Mesendoderm (in vitro differentiated cells): ENCODE data around the gene PRDX5.

Experiments used
- DNase-seq: peaks from one replicate; pipeline ENCODE4 v3.0.0; 2013
- H2AK5ac ChIP-seq: 2 replicates; pipeline ENCODE4 v1.6.1; 2013; ENCODE audit warnings: low read length, inconsistent platforms
- H2BK120ac ChIP-seq: 2 replicates; pipeline ENCODE4 v1.6.1; 2013; ENCODE audit warnings: low read depth, mild to moderate bottlenecking, low read length, moderate library complexity, mixed read lengths
- H2BK15ac ChIP-seq: replicated peaks from 2 replicates; pipeline ENCODE4 v1.6.1; 2013; ENCODE audit warnings: low read depth, mild to moderate bottlenecking, moderate library complexity
- H2BK5ac ChIP-seq: 2 replicates; pipeline ENCODE4 v1.6.1; 2013; ENCODE audit warnings: low read length, inconsistent platforms
- H3K18ac ChIP-seq: 2 replicates; pipeline ENCODE4 v1.6.1; 2013; ENCODE audit warnings: mild to moderate bottlenecking, low read length, mixed read lengths
- H3K23ac ChIP-seq: one replicate; pipeline ENCODE4 v1.6.1; 2013; ENCODE audit warnings: low read length
- H3K27ac ChIP-seq: 2 replicates; pipeline ENCODE4 v1.5.1; 2013; ENCODE audit warnings: low read depth, mild to moderate bottlenecking, inconsistent platforms, low read length, moderate library complexity
- H3K27me3 ChIP-seq: 2 replicates; pipeline ENCODE4 v1.6.1; 2013; ENCODE audit warnings: low read length, control low read depth, mild to moderate bottlenecking, inconsistent platforms; ENCODE audit not compliant: insufficient read depth, poor library complexity
- H3K36me3 ChIP-seq: 2 replicates; pipeline ENCODE4 v1.6.1; 2013; ENCODE audit warnings: low read length, inconsistent platforms; ENCODE audit not compliant: control insufficient read depth, insufficient read depth
- H3K4ac ChIP-seq: one replicate; pipeline ENCODE4 v1.6.1; 2013; ENCODE audit warnings: low read depth, mild to moderate bottlenecking, low read length, moderate library complexity
- H3K4me1 ChIP-seq: 2 replicates; pipeline ENCODE4 v1.6.1; 2013; ENCODE audit warnings: low read depth, low read length, inconsistent platforms; ENCODE audit not compliant: control insufficient read depth
- H3K4me2 ChIP-seq: 2 replicates; pipeline ENCODE4 v1.6.1; 2013; ENCODE audit warnings: low read length
- H3K4me3 ChIP-seq: 2 replicates; pipeline ENCODE4 v1.5.1; 2013; ENCODE audit warnings: mild to moderate bottlenecking, low read length
- H3K56ac ChIP-seq: one replicate; pipeline ENCODE4 v1.6.1; 2013; ENCODE audit warnings: low read length
- H3K79me1 ChIP-seq: 2 replicates; pipeline ENCODE4 v1.6.1; 2013; ENCODE audit warnings: low read length, inconsistent platforms
- H3K79me2 ChIP-seq: 2 replicates; pipeline ENCODE4 v1.6.1; 2013; ENCODE audit warnings: mild to moderate bottlenecking, low read length; ENCODE audit not compliant: control insufficient read depth, insufficient read depth
- H3K9ac ChIP-seq: 2 replicates; pipeline ENCODE4 v1.6.1; 2013; ENCODE audit warnings: low read length, inconsistent platforms
- H4K5ac ChIP-seq: one replicate; pipeline ENCODE4 v1.6.1; 2013; ENCODE audit warnings: low read length
- H4K8ac ChIP-seq: one replicate; pipeline ENCODE4 v1.6.1; 2013; ENCODE audit warnings: low read depth, mild to moderate bottlenecking, control low read depth, low read length, moderate library complexity
- WGBS: extraction: QIAGEN DNeasy Blood & Tissue Kit; methylation state at CpG from one replicate; pipeline ENCODE4 v1.1.7; 2013; ENCODE audit warnings: low lambda C conversion rate, missing lambda C conversion rate; ENCODE audit not compliant: insufficient coverage; ENCODE audit errors: extremely low coverage; 5-methylcytosine and 5-hydroxymethylcytosine counted together

The PRDX5 gene

GRCh38 chr11:64284962-64285884 lies 32.7 kb upstream of the PRDX5 start, which contains the start of gene GPR137:
Gene GPR137, plus strand, starts transcription at chr11:64285848. Its CDS starts 677 bp downstream, at chr11:64286525.
- Histone ChIP-seq H3K4me1 (peaks cover 6% of the 10 kb centered on the region), H3K23ac (peak within 1 kb of the TSS; percentile 11), H3K27me3 (peaks cover 2% of the 10 kb centered on the region), H3K4ac (peak within 1 kb of the TSS; percentile 41), H3K79me1 (no peaks in the 10 kb centered on the region), H3K79me2 (no peaks in the 10 kb centered on the region), H3K27ac (peak within 1 kb of the TSS; percentile 66), H4K5ac (no peak within 1 kb of the TSS), H4K8ac (no peak within 1 kb of the TSS), H3K56ac (peak within 1 kb of the TSS; percentile 93), H2BK120ac (no peak within 1 kb of the TSS), H2BK5ac (no peak within 1 kb of the TSS), H3K36me3 (no peaks in the 10 kb centered on the region), H3K9ac (peak within 1 kb of the TSS; percentile 92), H2BK15ac (no peak within 1 kb of the TSS), H3K4me3 (peak within 1 kb of the TSS; percentile 81), H2AK5ac (no peak within 1 kb of the TSS), H3K18ac (peak within 1 kb of the TSS; percentile 75), H3K4me2 (peak within 1 kb of the TSS; percentile 100)
- peak; percentile 66 for DNase-seq
- WGBS = no CpG with 5 or more reads among the region's 102 CpGs

DNA sequence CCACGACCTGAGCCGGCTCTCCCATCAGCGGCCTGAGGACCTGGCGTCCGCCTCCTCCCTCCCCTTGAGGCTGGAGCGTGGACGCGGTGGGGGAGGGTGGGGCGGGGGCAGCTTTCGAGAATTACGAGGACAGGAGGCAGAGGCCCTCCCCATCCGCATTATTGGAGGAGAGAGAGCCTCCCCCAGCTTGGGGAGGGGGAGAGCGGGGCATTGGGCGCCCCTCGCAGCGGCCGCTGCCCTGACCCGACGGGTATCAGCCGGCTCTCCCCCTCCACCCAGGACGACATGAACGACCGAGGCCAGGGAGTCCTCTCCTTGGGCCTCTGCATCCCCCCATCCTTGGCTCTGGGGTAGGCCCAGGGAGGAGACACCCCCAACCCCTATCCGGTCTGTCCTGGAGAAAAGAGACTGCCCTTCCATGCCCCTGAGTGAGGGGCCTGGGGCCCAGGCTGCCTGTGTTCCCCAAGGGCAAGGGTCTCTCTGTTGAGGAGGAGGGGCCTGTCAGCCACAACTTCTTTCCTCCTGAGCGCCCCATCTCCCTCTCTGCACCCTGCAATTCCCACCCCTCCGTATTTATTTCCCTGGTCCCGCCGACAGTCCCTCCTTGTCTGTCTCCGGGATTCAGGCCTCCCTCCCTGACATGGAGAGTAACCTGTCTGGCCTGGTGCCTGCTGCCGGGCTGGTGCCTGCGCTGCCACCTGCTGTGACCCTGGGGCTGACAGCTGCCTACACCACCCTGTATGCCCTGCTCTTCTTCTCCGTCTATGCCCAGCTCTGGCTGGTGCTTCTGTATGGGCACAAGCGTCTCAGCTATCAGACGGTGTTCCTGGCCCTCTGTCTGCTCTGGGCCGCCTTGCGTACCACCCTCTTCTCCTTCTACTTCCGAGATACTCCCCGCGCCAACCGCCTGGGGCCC lies 31.8 kb upstream of the PRDX5 start:
- Histone ChIP-seq H3K36me3 (no peaks in the 10 kb centered on the region), H2BK120ac (no peak overlapping the region), H3K4me2 (peak overlapping the region; percentile 61), H3K27ac (no peak overlapping the region), H2AK5ac (no peak overlapping the region), H2BK15ac (no peak overlapping the region), H3K18ac (peak overlapping the region; percentile 71), H3K27me3 (peaks cover 11% of the 10 kb centered on the region), H3K4ac (peak overlapping the region; percentile 41), H3K79me2 (no peaks in the 10 kb centered on the region), H2BK5ac (no peak overlapping the region), H3K79me1 (no peaks in the 10 kb centered on the region), H4K5ac (no peak overlapping the region), H3K4me1 (peaks cover 6% of the 10 kb centered on the region), H3K9ac (peak overlapping the region; percentile 92), H3K56ac (peak overlapping the region; percentile 88), H4K8ac (no peak overlapping the region), H3K23ac (peak overlapping the region; percentile 11), H3K4me3 (peak overlapping the region; percentile 29)
- WGBS = no CpG with 5 or more reads among the region's 40 CpGs
- no peak for DNase-seq

- Histone ChIP-seq H2AK5ac (no peak overlapping the region), H2BK120ac (no peak overlapping the region), H3K27ac (no peak overlapping the region), H3K27me3 (peaks cover 17% of the 10 kb centered on the region), H3K36me3 (no peaks in the 10 kb centered on the region), H3K23ac (no peak overlapping the region), H4K8ac (no peak overlapping the region), H3K4me2 (no peak overlapping the region), H3K9ac (no peak overlapping the region), H3K4ac (no peak overlapping the region), H3K18ac (no peak overlapping the region), H3K56ac (no peak overlapping the region), H3K79me2 (no peaks in the 10 kb centered on the region), H3K4me3 (no peak overlapping the region), H2BK5ac (no peak overlapping the region), H3K4me1 (peaks cover 6% of the 10 kb centered on the region), H4K5ac (no peak overlapping the region), H2BK15ac (no peak overlapping the region), H3K79me1 (no peaks in the 10 kb centered on the region)
- DNase-seq = no peak
- WGBS = no CpG with 5 or more reads among the region's 9 CpGs
Measured at GRCh38 chr11:64286801-64287159, 31.1 kb upstream of the PRDX5 start.

GRCh38 chr11:64287676-64288352 lies 30.1 kb upstream of the PRDX5 start:
- Histone ChIP-seq H3K4ac (no peak overlapping the region), H3K27ac (no peak overlapping the region), H4K8ac (no peak overlapping the region), H3K23ac (no peak overlapping the region), H3K56ac (no peak overlapping the region), H2BK5ac (no peak overlapping the region), H4K5ac (no peak overlapping the region), H3K27me3 (peaks cover 28% of the 10 kb centered on the region), H3K4me3 (no peak overlapping the region), H3K18ac (no peak overlapping the region), H2BK15ac (no peak overlapping the region), H3K36me3 (no peaks in the 10 kb centered on the region), H3K9ac (no peak overlapping the region), H3K4me2 (no peak overlapping the region), H3K79me2 (no peaks in the 10 kb centered on the region), H3K79me1 (no peaks in the 10 kb centered on the region), H2AK5ac (no peak overlapping the region), H2BK120ac (no peak overlapping the region), H3K4me1 (peaks cover 6% of the 10 kb centered on the region)
- no CpG with 5 or more reads among the region's 33 CpGs for WGBS
- DNase-seq = no peak

GRCh38 chr11:64288353-64288750 lies 29.6 kb upstream of the PRDX5 start:
- DNase-seq = no peak
- Histone ChIP-seq H3K18ac (no peak overlapping the region), H2BK120ac (no peak overlapping the region), H3K4ac (no peak overlapping the region), H2AK5ac (no peak overlapping the region), H3K36me3 (no peaks in the 10 kb centered on the region), H2BK15ac (no peak overlapping the region), H3K27ac (no peak overlapping the region), H4K8ac (no peak overlapping the region), H3K79me2 (no peaks in the 10 kb centered on the region), H3K4me1 (peaks cover 6% of the 10 kb centered on the region), H3K4me3 (no peak overlapping the region), H3K27me3 (peaks cover 33% of the 10 kb centered on the region), H3K4me2 (no peak overlapping the region), H3K56ac (no peak overlapping the region), H3K23ac (no peak overlapping the region), H4K5ac (no peak overlapping the region), H3K79me1 (no peaks in the 10 kb centered on the region), H2BK5ac (no peak overlapping the region), H3K9ac (no peak overlapping the region)
- WGBS = no CpG with 5 or more reads among the region's 9 CpGs
